Activated naive CD4-positive, alpha-beta T cell treated with anti-CD3 and anti-CD28 coated beads for 36 hours (primary cell): ENCODE measurements around the gene KRTAP6-2. TPM values are rescaled to one million over a fixed set of nuclear protein-coding genes. Genes with fewer than 3 reads are reported as not detected.

Experiments used
- CTCF ChIA-PET: fragments of 350-600 bp; sonication (Branson Sonifier 250); formaldehyde crosslinking; loops from one replicate; lab custom pipeline; 2021; ENCODE audit warnings: antibody characterized with exemption; lab: Charles Lee
- DNase-seq: peaks from one replicate; pipeline ENCODE4 v3.0.0-alpha.2; 2020
- H3K27ac Mint-ChIP-seq: one replicate; pipeline ENCODE4 v1.8.0; 2021; ENCODE audit warnings: mild to moderate bottlenecking, mixed read lengths
- H3K27me3 Mint-ChIP-seq: one replicate; pipeline ENCODE4 v1.8.0; 2021; ENCODE audit warnings: low read depth, mixed read lengths
- H3K36me3 Mint-ChIP-seq: one replicate; pipeline ENCODE4 v1.8.0; 2021; ENCODE audit warnings: low read depth, mixed read lengths
- H3K4me1 Mint-ChIP-seq: one replicate; pipeline ENCODE4 v1.8.0; 2021; ENCODE audit warnings: low read depth, mixed read lengths
- H3K4me3 Mint-ChIP-seq: one replicate; pipeline ENCODE4 v1.8.0; 2021; ENCODE audit warnings: mild to moderate bottlenecking, moderate library complexity, mixed read lengths
- H3K9me3 Mint-ChIP-seq: one replicate; pipeline ENCODE4 v1.8.0; 2021; ENCODE audit warnings: mixed read lengths
- intact Hi-C: fragments of 100-400 bp; cut with micrococcal nuclease; formaldehyde crosslinking; loops from one replicate; pipeline ENCODE4 v1.15.1; 2023
- total RNA-seq, 2 experiments: library from RNA; stranded (reverse); gene quantifications; one replicate each; pipeline ENCODE4 v1.2.3, GENCODE V29; 2021

The KRTAP6-2 gene
- not detected for total RNA-seq

GRCh38 chr21:30598802-30599201 is at the start of gene KRTAP6-2:
KRTAP6-2 (minus strand) TSS chr21:30598902; CDS start chr21:30598874, 28 bp downstream.
- no peak within 1 kb of the TSS for H3K4me3 Mint-ChIP-seq
- DNase-seq, result no peak
- no peak within 1 kb of the TSS for H3K27ac Mint-ChIP-seq
- peaks cover 3% of the 10 kb centered on the region for H3K27me3 Mint-ChIP-seq
- H3K4me1 Mint-ChIP-seq, result no peaks in the 10 kb centered on the region
- intact Hi-C loops, result no loop called here
- CTCF ChIA-PET, result no interaction called here
- peaks cover 3% of the 10 kb centered on the region for H3K9me3 Mint-ChIP-seq
- H3K36me3 Mint-ChIP-seq, result no peaks in the 10 kb centered on the region

- Mint-ChIP-seq H3K36me3 (no peaks in the 10 kb centered on the region), H3K4me1 (no peaks in the 10 kb centered on the region), H3K27me3 (no peaks in the 10 kb centered on the region), H3K27ac (no peak overlapping the region), H3K4me3 (no peak overlapping the region), H3K9me3 (peaks cover 2% of the 10 kb centered on the region)
- CTCF ChIA-PET, result no interaction called here
- intact Hi-C loops, result no loop called here
- no peak for DNase-seq
These were observed 48.3 kb upstream of the KRTAP6-2 start for GRCh38 chr21:30646904-30647414.

GRCh38 chr21:30642564-30642963 is 43.9 kb upstream of the KRTAP6-2 start, which contains the start of gene KRTAP20-3:
KRTAP20-3 (plus strand) TSS chr21:30642864.
- Mint-ChIP-seq H3K4me3 (no peak within 1 kb of the TSS), H3K27ac (no peak within 1 kb of the TSS), H3K4me1 (no peaks in the 10 kb centered on the region), H3K36me3 (no peaks in the 10 kb centered on the region), H3K9me3 (peaks cover 2% of the 10 kb centered on the region), H3K27me3 (no peaks in the 10 kb centered on the region)
- intact Hi-C loops, result no loop called here
- CTCF ChIA-PET, result interaction anchor here (0.6 kb wide), 1 partner anchor 205 kb away, joined by 3 read pairs; no protein-coding TSS in a partner anchor
- no peak for DNase-seq

GRCh38 chr21:30638686-30639085 is 40.0 kb upstream of the KRTAP6-2 start:
- Mint-ChIP-seq H3K4me1 (no peaks in the 10 kb centered on the region), H3K27me3 (no peaks in the 10 kb centered on the region), H3K36me3 (no peaks in the 10 kb centered on the region), H3K9me3 (no peaks in the 10 kb centered on the region), H3K27ac (no peak overlapping the region), H3K4me3 (no peak overlapping the region)
- DNase-seq, result no peak
- intact Hi-C loops, result no loop called here
- CTCF ChIA-PET, result no interaction called here

GRCh38 chr21:30634906-30635305 is 36.2 kb upstream of the KRTAP6-2 start, which contains the start of gene KRTAP20-2:
KRTAP20-2 (plus strand) TSS chr21:30635206; CDS start chr21:30635264, 58 bp downstream.
- no peaks in the 10 kb centered on the region for H3K9me3 Mint-ChIP-seq

GRCh38 chr21:30629200-30629599 is 30.5 kb upstream of the KRTAP6-2 start:
- H3K27ac Mint-ChIP-seq, result no peak overlapping the region

More at GRCh38 chr21:30634906-30635305, 36.2 kb upstream of the KRTAP6-2 start, which contains the start of gene KRTAP20-2:
- Mint-ChIP-seq H3K4me1 (no peaks in the 10 kb centered on the region), H3K27ac (no peak within 1 kb of the TSS), H3K36me3 (no peaks in the 10 kb centered on the region), H3K4me3 (no peak within 1 kb of the TSS), H3K27me3 (no peaks in the 10 kb centered on the region)
- CTCF ChIA-PET, result no interaction called here
- intact Hi-C loops, result no loop called here
- no peak for DNase-seq

GRCh38 chr21:30628109-30628508 is 29.4 kb upstream of the KRTAP6-2 start:
- H3K4me3 Mint-ChIP-seq, result no peak overlapping the region
- intact Hi-C loops, result no loop called here
- CTCF ChIA-PET, result no interaction called here
- no peaks in the 10 kb centered on the region for H3K9me3 Mint-ChIP-seq
- H3K36me3 Mint-ChIP-seq, result no peaks in the 10 kb centered on the region
- no peak for DNase-seq
- H3K27ac Mint-ChIP-seq, result no peak overlapping the region
- no peaks in the 10 kb centered on the region for H3K4me1 Mint-ChIP-seq
- no peaks in the 10 kb centered on the region for H3K27me3 Mint-ChIP-seq

More at GRCh38 chr21:30629200-30629599, 30.5 kb upstream of the KRTAP6-2 start:
- intact Hi-C loops, result no loop called here
- Mint-ChIP-seq H3K27me3 (no peaks in the 10 kb centered on the region), H3K4me3 (no peak overlapping the region), H3K4me1 (no peaks in the 10 kb centered on the region), H3K9me3 (no peaks in the 10 kb centered on the region), H3K36me3 (no peaks in the 10 kb centered on the region)
- DNase-seq, result no peak
- CTCF ChIA-PET, result no interaction called here

- intact Hi-C loops, result no loop called here
- Mint-ChIP-seq H3K27me3 (no peaks in the 10 kb centered on the region), H3K4me3 (no peak overlapping the region), H3K27ac (no peak overlapping the region), H3K9me3 (no peaks in the 10 kb centered on the region), H3K4me1 (no peaks in the 10 kb centered on the region), H3K36me3 (no peaks in the 10 kb centered on the region)
- DNase-seq, result no peak
- CTCF ChIA-PET, result interaction anchor here (0.6 kb wide), 1 partner anchor 458 kb away, joined by 5 read pairs; no protein-coding TSS in a partner anchor
These were observed 26.9 kb upstream of the KRTAP6-2 start for GRCh38 chr21:30625449-30626165.

GRCh38 chr21:30623362-30623761 is 24.7 kb upstream of the KRTAP6-2 start:
- CTCF ChIA-PET, result no interaction called here
- no peak overlapping the region for H3K4me3 Mint-ChIP-seq
- no peaks in the 10 kb centered on the region for H3K36me3 Mint-ChIP-seq
- H3K27me3 Mint-ChIP-seq, result no peaks in the 10 kb centered on the region
- no peak for DNase-seq
- no peaks in the 10 kb centered on the region for H3K9me3 Mint-ChIP-seq
- intact Hi-C loops, result no loop called here
- H3K27ac Mint-ChIP-seq, result no peak overlapping the region
- H3K4me1 Mint-ChIP-seq, result no peaks in the 10 kb centered on the region

GRCh38 chr21:30620522-30620921 is 21.8 kb upstream of the KRTAP6-2 start, which contains the start of gene KRTAP20-4:
KRTAP20-4 (plus strand) TSS chr21:30620627.
- Mint-ChIP-seq H3K4me1 (no peaks in the 10 kb centered on the region), H3K27ac (no peak within 1 kb of the TSS), H3K4me3 (no peak within 1 kb of the TSS), H3K27me3 (no peaks in the 10 kb centered on the region), H3K36me3 (no peaks in the 10 kb centered on the region), H3K9me3 (no peaks in the 10 kb centered on the region)
- CTCF ChIA-PET, result no interaction called here
- DNase-seq, result no peak
- intact Hi-C loops, result no loop called here

GRCh38 chr21:30620080-30620479 is 21.4 kb upstream of the KRTAP6-2 start:
- no peaks in the 10 kb centered on the region for H3K27me3 Mint-ChIP-seq
- DNase-seq, result no peak
- no peaks in the 10 kb centered on the region for H3K9me3 Mint-ChIP-seq
- intact Hi-C loops, result no loop called here
- CTCF ChIA-PET, result no interaction called here
- H3K4me3 Mint-ChIP-seq, result no peak overlapping the region
- no peaks in the 10 kb centered on the region for H3K36me3 Mint-ChIP-seq
- no peak overlapping the region for H3K27ac Mint-ChIP-seq
- no peaks in the 10 kb centered on the region for H3K4me1 Mint-ChIP-seq

- CTCF ChIA-PET, result no interaction called here
- no peak within 1 kb of the TSS for H3K4me3 Mint-ChIP-seq
These were observed 17.4 kb upstream of the KRTAP6-2 start, which contains the start of gene KRTAP20-1 for GRCh38 chr21:30616125-30616524. KRTAP20-1 (plus strand) TSS chr21:30616425; CDS start chr21:30616455, 30 bp downstream.

GRCh38 chr21:30615199-30615598 is 16.5 kb upstream of the KRTAP6-2 start:
- no peak for DNase-seq
- no peaks in the 10 kb centered on the region for H3K4me1 Mint-ChIP-seq
- intact Hi-C loops, result no loop called here
- no peak overlapping the region for H3K27ac Mint-ChIP-seq
- H3K36me3 Mint-ChIP-seq, result no peaks in the 10 kb centered on the region
- CTCF ChIA-PET, result no interaction called here
- peaks cover 4% of the 10 kb centered on the region for H3K9me3 Mint-ChIP-seq
- no peaks in the 10 kb centered on the region for H3K27me3 Mint-ChIP-seq
- no peak overlapping the region for H3K4me3 Mint-ChIP-seq

More at GRCh38 chr21:30616125-30616524, 17.4 kb upstream of the KRTAP6-2 start, which contains the start of gene KRTAP20-1:
- no peaks in the 10 kb centered on the region for H3K27me3 Mint-ChIP-seq
- no peak within 1 kb of the TSS for H3K27ac Mint-ChIP-seq
- DNase-seq, result no peak
- H3K36me3 Mint-ChIP-seq, result no peaks in the 10 kb centered on the region
- H3K9me3 Mint-ChIP-seq, result no peaks in the 10 kb centered on the region
- intact Hi-C loops, result no loop called here
- no peaks in the 10 kb centered on the region for H3K4me1 Mint-ChIP-seq
